Right atrium auricular region (tissue), 2 donors: Measurements from ENCODE around the gene ZNF530. TPM values are rescaled to one million over a fixed set of nuclear protein-coding genes. Genes with fewer than 3 reads are reported as not detected.

Source experiments
- DNase-seq: peaks from one replicate; pipeline ENCODE4 v3.0.0-alpha.2; 2019; ENCODE audit warnings: low spot score
- H3K27ac ChIP-seq, 2 donors: fragments of 200-600 bp; sonication (generic); 1 replicate in 1 of 2; 2 replicates in 1 of 2; pipeline ENCODE4 v1.5.1; 2016 to 2019
- H3K27me3 ChIP-seq, 2 donors: fragments of 200-600 bp; sonication (generic); one replicate each; pipeline versions ENCODE4 v1.5.1 to v1.6.0; 2017 to 2019
- H3K36me3 ChIP-seq: fragments of 200-600 bp; sonication (generic); one replicate; pipeline ENCODE4 v1.5.1; 2016
- H3K4me1 ChIP-seq, 2 donors: fragments of 200-600 bp; sonication (generic); one replicate each; pipeline versions ENCODE4 v1.5.1 to v1.6.0; 2017 to 2019
- H3K4me3 ChIP-seq, 2 donors: fragments of 200-600 bp; sonication (generic); 1 replicate in 1 of 2; 2 replicates in 1 of 2; pipeline ENCODE4 v1.5.1; 2017 to 2019; ENCODE audit warnings: mild to moderate bottlenecking in 1 of 2, moderate library complexity in 1 of 2
- H3K9me3 ChIP-seq, 2 donors: fragments of 200-600 bp; sonication (generic); one replicate each; pipeline ENCODE4 v1.5.1; 2019
- CTCF ChIP-seq, 2 donors: fragments of 200-600 bp; sonication (generic); IDR thresholded peaks; one replicate each; pipeline ENCODE4 v1.5.1; 2019; ENCODE audit warnings: antibody characterized with exemption in 2 of 2
- total RNA-seq, 2 donors: library from RNA; depleted of rRNA; stranded (reverse); fragments of >200 nt; gene quantifications; one replicate each; pipeline ENCODE4 v1.1.0, GENCODE V29; 2016

ZNF530 gene
- total RNA-seq, 2 donors from 2014 or later: 5.7 to 10.8 TPM

GRCh38 chr19:57637379-57637778 lies 37.7 kb downstream of the ZNF530 start:
- H3K27me3 ChIP-seq: no peaks in the 10 kb centered on the region
- no peak overlapping the region for H3K4me3 ChIP-seq
- peaks cover 12 to 68% of the 10 kb centered on the region in 2 donors for H3K9me3 ChIP-seq
- peaks cover 0 to 19% of the 10 kb centered on the region in 2 donors for H3K4me1 ChIP-seq
- no peak for TF ChIP-seq CTCF (IDR thresholded peaks at IDR 0.05)
- DNase-seq: no peak
- no peak overlapping the region for H3K27ac ChIP-seq
- H3K36me3 ChIP-seq: peaks cover 76% of the 10 kb centered on the region

GRCh38 chr19:57641715-57642234 lies 42.1 kb downstream of the ZNF530 start:
- TF ChIP-seq CTCF (IDR thresholded peaks at IDR 0.05): no peak
- Histone ChIP-seq H3K4me3 (no peak overlapping the region), H3K27ac (no peak overlapping the region), H3K4me1 (peaks cover 0 to 5% of the 10 kb centered on the region in 2 donors), H3K9me3 (peaks cover 12 to 66% of the 10 kb centered on the region in 2 donors), H3K27me3 (no peaks in the 10 kb centered on the region), H3K36me3 (peaks cover 57% of the 10 kb centered on the region)
- DNase-seq: no peak

- TF ChIP-seq CTCF (IDR thresholded peaks at IDR 0.05): no peak
- DNase-seq: no peak
- Histone ChIP-seq H3K9me3 (peaks cover 12 to 58% of the 10 kb centered on the region in 2 donors), H3K4me1 (peaks cover 0 to 5% of the 10 kb centered on the region in 2 donors), H3K27ac (no peak overlapping the region), H3K36me3 (peaks cover 49% of the 10 kb centered on the region), H3K4me3 (no peak overlapping the region), H3K27me3 (no peaks in the 10 kb centered on the region)
Observed at GRCh38 chr19:57642396-57643046, 42.8 kb downstream of the ZNF530 start.

- no peak for DNase-seq
- no peak overlapping the region for H3K4me3 ChIP-seq
- H3K4me1 ChIP-seq: peaks cover 0 to 5% of the 10 kb centered on the region in 2 donors
- H3K27ac ChIP-seq: no peak overlapping the region
- peaks cover 12 to 46% of the 10 kb centered on the region in 2 donors for H3K9me3 ChIP-seq
- no peak for TF ChIP-seq CTCF (IDR thresholded peaks at IDR 0.05)
- peaks cover 43% of the 10 kb centered on the region for H3K36me3 ChIP-seq
- H3K27me3 ChIP-seq: no peaks in the 10 kb centered on the region
Observed at GRCh38 chr19:57643734-57644133, 44.0 kb downstream of the ZNF530 start.

DNA sequence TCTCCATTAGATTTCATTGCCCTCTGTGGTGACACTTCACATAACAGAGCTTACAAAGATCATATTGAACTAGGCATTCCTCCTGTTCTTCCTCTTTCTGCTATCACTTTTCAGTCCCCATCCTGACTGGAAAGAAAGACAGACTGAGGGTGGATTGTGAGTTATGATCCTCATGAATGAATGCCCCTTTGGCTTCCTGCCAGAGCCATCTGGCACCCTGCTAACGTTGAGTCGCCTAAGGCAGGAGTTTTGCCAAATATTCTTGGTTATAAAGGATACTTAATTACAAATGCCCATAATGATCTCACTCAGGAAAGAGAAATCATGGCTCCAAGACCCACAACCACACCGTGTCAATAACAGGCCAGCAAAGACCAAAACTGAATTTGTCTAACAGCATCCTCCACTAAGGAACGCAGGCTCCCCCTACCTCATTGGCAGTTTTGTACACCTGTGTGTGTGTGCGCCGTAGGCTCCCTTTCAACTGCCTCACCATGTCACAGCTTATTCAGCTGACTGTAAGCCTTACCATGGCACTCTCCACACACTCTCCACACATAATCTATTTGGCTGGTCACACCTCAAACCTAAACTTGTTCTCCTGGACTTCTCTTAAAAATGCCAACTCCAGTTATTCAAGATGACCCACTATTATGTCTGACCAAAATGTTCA lies 48.8 kb downstream of the ZNF530 start:
- Histone ChIP-seq H3K4me3 (no peak overlapping the region), H3K36me3 (no peaks in the 10 kb centered on the region), H3K9me3 (peaks cover 0 to 2% of the 10 kb centered on the region in 2 donors), H3K4me1 (no peaks in the 10 kb centered on the region), H3K27ac (no peak overlapping the region), H3K27me3 (no peaks in the 10 kb centered on the region)
- no peak for DNase-seq
- TF ChIP-seq CTCF (IDR thresholded peaks at IDR 0.05): no peak
